Thymus (tissue), 11 donors: ENCODE measurements around the gene TRAPPC3L. TPM values are rescaled to one million over a fixed set of nuclear protein-coding genes. Genes with fewer than 3 reads are reported as not detected.

Experiments used
- DNase-seq, 9 donors: peaks; one replicate each; pipeline ENCODE4 v3.0.0-alpha.2; 2013; ENCODE audit warnings: low spot score in 9 of 9, low read depth in 6 of 9, missing footprints in 1 of 9
- H3K27ac ChIP-seq, 2 donors: one replicate each; pipeline ENCODE4 v1.5.1; 2013; ENCODE audit warnings: control low read depth in 1 of 2, low read depth in 1 of 2, low read length in 1 of 2, mild to moderate bottlenecking in 1 of 2, moderate library complexity in 1 of 2
- H3K27me3 ChIP-seq, 2 donors: one replicate each; pipeline ENCODE4 v1.5.1; 2013; ENCODE audit warnings: low read length in 1 of 2; ENCODE audit not compliant: control insufficient read depth in 2 of 2, insufficient read depth in 1 of 2
- H3K36me3 ChIP-seq, 2 donors: one replicate each; pipeline ENCODE4 v1.5.1; 2013; ENCODE audit warnings: low read length in 1 of 2, mild to moderate bottlenecking in 1 of 2, moderate library complexity in 1 of 2; ENCODE audit not compliant: control insufficient read depth in 2 of 2, insufficient read depth in 2 of 2
- H3K4me1 ChIP-seq, 2 donors: one replicate each; pipeline ENCODE4 v1.5.1; 2013; ENCODE audit warnings: low read length in 2 of 2; ENCODE audit not compliant: control insufficient read depth in 2 of 2, insufficient read depth in 2 of 2
- H3K4me3 ChIP-seq, 2 donors: one replicate each; pipeline ENCODE4 v1.5.1; 2013; ENCODE audit warnings: low read length in 2 of 2, control low read depth in 1 of 2, mild to moderate bottlenecking in 1 of 2
- H3K9me3 ChIP-seq, 2 donors: one replicate each; pipeline ENCODE4 v1.5.1; 2013; ENCODE audit warnings: low read length in 1 of 2, mild to moderate bottlenecking in 1 of 2; ENCODE audit not compliant: control insufficient read depth in 2 of 2, insufficient read depth in 1 of 2
- WGBS: extraction: QIAGEN DNeasy Blood & Tissue Kit; methylation state at CpG from one replicate; pipeline ENCODE4 v1.1.7; 2013; 5-methylcytosine and 5-hydroxymethylcytosine counted together
- polyA plus RNA-seq: library from polyadenylated mRNA; stranded (reverse); fragments of 200-250 nt; gene quantifications from one replicate; pipeline ENCODE4 v1.2.3, GENCODE V29; 2013
- total RNA-seq: library from RNA; stranded (reverse); fragments of 120-200 nt; gene quantifications from one replicate; pipeline ENCODE4 v1.2.4, GENCODE V29; 2013
- donor health status: healthy.

TRAPPC3L gene
- total and polyA plus RNA-seq, 2 donors, result 0.14 to 0.18 TPM

- no peaks in the 10 kb centered on the region for H3K9me3 ChIP-seq
- H3K27ac ChIP-seq, result no peak overlapping the region
- H3K36me3 ChIP-seq, result no peaks in the 10 kb centered on the region
- no peaks in the 10 kb centered on the region for H3K27me3 ChIP-seq
- H3K4me1 ChIP-seq, result no peaks in the 10 kb centered on the region
- no peak overlapping the region for H3K4me3 ChIP-seq
- DNase-seq, result no peak
- WGBS, result 74% methylated on average over 3 of the region's 3 CpGs
These were observed 16.7 kb downstream of the TRAPPC3L start for GRCh38 chr6:116528780-116529179.

- Histone ChIP-seq H3K27ac (no peak overlapping the region), H3K4me3 (no peak overlapping the region), H3K4me1 (no peaks in the 10 kb centered on the region), H3K27me3 (no peaks in the 10 kb centered on the region), H3K9me3 (no peaks in the 10 kb centered on the region), H3K36me3 (no peaks in the 10 kb centered on the region)
- 99% methylated on average over 1 of the region's 1 CpG for WGBS
- DNase-seq, result no peak
These were observed 17.4 kb downstream of the TRAPPC3L start for GRCh38 chr6:116528133-116528532.

- Histone ChIP-seq H3K36me3 (no peaks in the 10 kb centered on the region), H3K4me1 (no peaks in the 10 kb centered on the region), H3K9me3 (no peaks in the 10 kb centered on the region), H3K4me3 (no peak overlapping the region), H3K27ac (no peak overlapping the region), H3K27me3 (no peaks in the 10 kb centered on the region)
- DNase-seq, result no peak
- 98% methylated on average over 2 of the region's 2 CpGs for WGBS
These were observed 21.2 kb downstream of the TRAPPC3L start for GRCh38 chr6:116524236-116524635.

- 96% methylated on average over 2 of the region's 2 CpGs for WGBS
- Histone ChIP-seq H3K4me1 (no peaks in the 10 kb centered on the region), H3K9me3 (no peaks in the 10 kb centered on the region), H3K27me3 (no peaks in the 10 kb centered on the region), H3K4me3 (no peak overlapping the region), H3K36me3 (no peaks in the 10 kb centered on the region), H3K27ac (no peak overlapping the region)
- DNase-seq, result no peak
These were observed 22.6 kb downstream of the TRAPPC3L start for GRCh38 chr6:116522896-116523295.

- Histone ChIP-seq H3K27ac (no peak overlapping the region), H3K4me3 (no peak overlapping the region), H3K9me3 (no peaks in the 10 kb centered on the region), H3K27me3 (no peaks in the 10 kb centered on the region), H3K36me3 (no peaks in the 10 kb centered on the region), H3K4me1 (no peaks in the 10 kb centered on the region)
- WGBS, result 92% methylated on average over 4 of the region's 4 CpGs
- no peak for DNase-seq
These were observed 26.7 kb downstream of the TRAPPC3L start for GRCh38 chr6:116518621-116519368.

GRCh38 chr6:116515141-116515540, 30.3 kb downstream of the TRAPPC3L start:
- H3K27me3 ChIP-seq, result no peaks in the 10 kb centered on the region
- H3K27ac ChIP-seq, result no peak overlapping the region
- DNase-seq, result no peak
- no peaks in the 10 kb centered on the region for H3K9me3 ChIP-seq
- H3K4me1 ChIP-seq, result no peaks in the 10 kb centered on the region
- no peak overlapping the region for H3K4me3 ChIP-seq
- H3K36me3 ChIP-seq, result no peaks in the 10 kb centered on the region

GRCh38 chr6:116514111-116514510, 31.4 kb downstream of the TRAPPC3L start:
- no peak overlapping the region for H3K27ac ChIP-seq
- no peaks in the 10 kb centered on the region for H3K9me3 ChIP-seq
- 71% methylated on average over 4 of the region's 4 CpGs for WGBS
- H3K4me1 ChIP-seq, result no peaks in the 10 kb centered on the region
- no peak overlapping the region for H3K4me3 ChIP-seq
- H3K36me3 ChIP-seq, result no peaks in the 10 kb centered on the region
- H3K27me3 ChIP-seq, result no peaks in the 10 kb centered on the region
- DNase-seq, result no peak

- H3K4me3 ChIP-seq, result no peak overlapping the region
- no peak for DNase-seq
- H3K36me3 ChIP-seq, result no peaks in the 10 kb centered on the region
- no peak overlapping the region for H3K27ac ChIP-seq
- no peaks in the 10 kb centered on the region for H3K9me3 ChIP-seq
- 95% methylated on average over 2 of the region's 2 CpGs for WGBS
- H3K4me1 ChIP-seq, result no peaks in the 10 kb centered on the region
- no peaks in the 10 kb centered on the region for H3K27me3 ChIP-seq
These were observed 32.1 kb downstream of the TRAPPC3L start for GRCh38 chr6:116513224-116513875.

GRCh38 chr6:116512734-116513133, 32.8 kb downstream of the TRAPPC3L start:
- Histone ChIP-seq H3K27ac (no peak overlapping the region), H3K4me3 (no peak overlapping the region), H3K27me3 (no peaks in the 10 kb centered on the region), H3K4me1 (no peaks in the 10 kb centered on the region), H3K9me3 (no peaks in the 10 kb centered on the region), H3K36me3 (no peaks in the 10 kb centered on the region)
- no peak for DNase-seq
